Globus pallidus (tissue), 1 donor: ENCODE data around the gene THNSL1.
"Not testable (repeated sequence)": the region's sequence is repeated elsewhere in the genome, so short reads cannot be mapped to it uniquely, and the experiment has no call there.

Experiments used
- DNase-seq: peaks from one replicate; pipeline ENCODE4 v3.0.0-alpha.2; 2015; ENCODE audit warnings: low spot score

The THNSL1 gene

GRCh38 chr10:25011591-25011990 is 4.8 kb upstream of the THNSL1 start:
- not testable (repeated sequence) for DNase-seq

- no peak for DNase-seq
These were observed 1.8 kb upstream of the THNSL1 start for GRCh38 chr10:25014579-25014978.

DNA sequence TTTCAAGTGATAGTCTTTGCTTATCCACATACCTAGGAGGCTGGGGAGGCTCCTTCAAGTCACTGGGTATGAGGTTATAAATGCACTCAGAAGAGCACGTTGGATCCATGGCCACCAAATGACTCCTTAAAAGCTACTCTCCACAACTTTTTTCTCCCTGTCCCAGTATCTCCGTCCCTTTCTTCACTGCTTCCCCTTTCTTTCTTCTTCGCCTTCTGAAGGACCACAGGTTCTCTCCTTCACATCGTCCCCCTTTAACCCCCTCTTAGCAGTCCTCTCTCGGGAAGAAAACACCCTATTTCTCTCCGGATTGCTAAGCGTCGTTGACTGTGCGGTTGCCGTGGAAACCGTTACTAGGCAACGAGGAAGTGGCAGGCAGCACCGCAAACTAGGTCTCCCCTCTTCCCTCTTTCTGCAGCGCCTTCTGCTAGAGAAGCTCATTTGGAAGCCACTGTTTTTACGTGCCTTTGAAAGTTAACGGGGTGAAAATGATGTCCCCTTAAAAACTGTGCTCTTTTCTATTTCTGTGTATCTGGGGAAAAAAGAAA is 510 bp upstream of the THNSL1 start, which contains the start of gene ENKUR:
Gene ENKUR, minus strand, starts transcription at position 331 of the 548 bp plus-strand sequence. Its CDS starts 222 bp downstream, at position 109.
- peak; percentile 91 for DNase-seq

DNA sequence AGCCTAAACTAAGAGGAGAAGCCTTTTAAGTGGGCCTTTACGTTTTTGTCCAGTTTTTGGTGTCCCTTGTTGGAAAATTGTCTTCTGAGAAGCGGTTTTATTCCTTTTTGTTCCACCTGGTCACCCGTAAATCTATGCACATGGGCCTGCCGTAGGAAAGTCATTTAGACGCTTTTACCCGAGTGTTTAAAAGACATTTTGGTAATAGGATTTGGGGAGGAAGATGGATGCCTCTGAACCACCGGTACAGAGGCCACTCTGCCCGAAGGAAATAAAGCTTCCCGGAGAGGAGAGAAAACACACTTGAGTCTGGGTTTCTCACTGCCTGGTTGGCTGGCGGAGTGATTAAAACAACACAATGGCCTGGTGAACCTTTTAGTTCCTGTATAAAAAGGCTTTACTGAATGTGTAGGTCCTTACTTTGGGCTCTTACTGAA is 760 bp downstream of the THNSL1 start:
- DNase-seq = no peak

DNA sequence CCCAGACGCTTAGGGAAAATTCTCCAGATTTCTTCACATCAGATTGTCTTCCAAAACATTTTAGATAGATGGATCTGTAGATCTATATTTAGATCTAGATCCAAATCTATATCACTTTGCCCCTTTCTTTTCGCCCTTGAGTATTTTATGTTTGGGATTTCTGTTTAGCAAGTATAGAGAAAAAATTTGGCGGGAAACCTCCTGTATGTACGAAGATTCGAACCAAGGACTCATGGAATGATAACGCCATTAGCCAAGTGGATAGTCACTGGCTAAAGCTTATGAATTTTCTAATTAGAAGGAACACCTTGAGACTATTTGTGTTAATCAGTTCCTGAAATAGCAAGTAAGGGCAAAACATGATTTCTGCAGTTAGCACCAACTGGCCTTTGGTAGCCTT is 1.2 kb downstream of the THNSL1 start:
- DNase-seq = peak; percentile 16

DNA sequence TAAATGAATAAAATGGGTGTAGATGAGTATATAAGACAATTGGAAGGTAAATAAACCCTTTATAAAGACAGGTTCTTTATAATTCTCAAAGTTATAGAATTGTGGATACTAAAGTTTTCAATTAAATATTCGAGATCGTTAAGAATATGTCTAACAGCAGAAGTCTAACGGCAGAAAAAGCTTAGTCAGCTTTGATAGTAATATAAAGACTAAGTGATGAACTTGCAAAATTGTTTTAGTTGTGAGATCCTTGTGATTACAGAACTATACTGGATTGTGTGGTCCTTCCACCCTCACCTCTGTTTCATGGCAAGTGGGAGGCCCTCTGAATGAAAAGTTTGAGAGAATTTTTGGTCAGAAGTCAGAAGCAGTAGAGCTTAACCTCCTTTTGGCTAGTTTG is 2.3 kb downstream of the THNSL1 start:
- DNase-seq = no peak

DNA sequence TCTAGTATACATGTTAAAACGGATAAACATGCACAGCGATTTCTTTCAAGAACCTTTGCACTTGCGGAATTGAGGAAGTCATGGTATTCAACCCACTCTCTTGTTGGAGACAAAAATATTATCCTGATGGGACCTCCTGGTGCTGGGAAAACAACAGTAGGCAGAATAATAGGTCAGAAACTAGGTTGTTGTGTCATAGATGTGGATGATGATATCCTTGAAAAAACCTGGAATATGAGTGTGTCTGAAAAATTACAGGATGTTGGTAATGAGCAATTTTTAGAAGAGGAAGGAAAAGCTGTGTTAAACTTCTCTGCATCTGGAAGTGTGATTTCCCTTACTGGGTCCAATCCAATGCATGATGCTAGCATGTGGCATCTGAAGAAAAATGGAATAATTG is 6.9 kb downstream of the THNSL1 start:
- no peak for DNase-seq

DNA sequence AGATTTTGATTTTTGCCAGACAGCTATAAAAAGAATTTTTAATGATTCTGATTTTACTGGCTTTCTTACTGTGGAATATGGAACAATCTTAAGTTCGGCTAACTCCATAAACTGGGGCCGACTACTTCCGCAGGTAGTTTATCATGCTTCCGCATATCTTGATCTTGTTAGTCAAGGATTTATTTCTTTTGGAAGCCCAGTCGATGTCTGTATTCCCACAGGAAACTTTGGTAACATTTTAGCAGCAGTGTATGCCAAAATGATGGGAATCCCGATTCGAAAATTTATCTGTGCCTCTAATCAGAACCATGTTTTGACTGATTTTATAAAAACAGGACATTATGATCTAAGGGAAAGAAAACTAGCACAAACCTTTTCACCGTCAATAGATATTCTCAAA is 8.1 kb downstream of the THNSL1 start:
- no peak for DNase-seq

- DNase-seq = peak; percentile 63
These were observed 10.1 kb downstream of the THNSL1 start for GRCh38 chr10:25026463-25026862.

GRCh38 chr10:25028711-25029110 is 12.3 kb downstream of the THNSL1 start:
- DNase-seq = no peak

GRCh38 chr10:25029519-25029918 is 13.1 kb downstream of the THNSL1 start:
- DNase-seq = no peak

- no peak for DNase-seq
These were observed 20.0 kb downstream of the THNSL1 start for GRCh38 chr10:25036381-25036780.

- no peak for DNase-seq
These were observed 21.9 kb downstream of the THNSL1 start for GRCh38 chr10:25038325-25038724.

DNA sequence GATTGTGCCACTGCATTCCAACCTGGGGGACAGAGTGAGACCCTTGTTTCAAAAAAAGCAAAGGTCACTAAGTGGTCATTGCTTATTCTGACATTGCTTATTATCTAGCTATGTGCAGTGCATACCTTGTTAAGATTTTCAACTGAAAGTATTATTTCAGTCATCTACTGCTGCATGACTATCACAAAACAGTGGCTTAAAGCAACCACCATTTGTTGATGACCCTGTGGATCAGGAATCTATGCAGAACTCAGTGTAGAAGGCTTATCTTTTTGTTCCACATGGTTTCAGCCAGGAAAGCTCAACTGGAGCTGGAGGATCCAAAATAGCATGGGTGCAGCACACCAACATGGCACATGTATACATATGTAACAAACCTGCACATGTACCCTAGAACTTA is 23.1 kb downstream of the THNSL1 start:
- no peak for DNase-seq

- no peak for DNase-seq
These were observed 30.2 kb downstream of the THNSL1 start for GRCh38 chr10:25046641-25047040.

- peak; percentile 45 for DNase-seq
These were observed 30.7 kb downstream of the THNSL1 start for GRCh38 chr10:25047088-25047487.

DNA sequence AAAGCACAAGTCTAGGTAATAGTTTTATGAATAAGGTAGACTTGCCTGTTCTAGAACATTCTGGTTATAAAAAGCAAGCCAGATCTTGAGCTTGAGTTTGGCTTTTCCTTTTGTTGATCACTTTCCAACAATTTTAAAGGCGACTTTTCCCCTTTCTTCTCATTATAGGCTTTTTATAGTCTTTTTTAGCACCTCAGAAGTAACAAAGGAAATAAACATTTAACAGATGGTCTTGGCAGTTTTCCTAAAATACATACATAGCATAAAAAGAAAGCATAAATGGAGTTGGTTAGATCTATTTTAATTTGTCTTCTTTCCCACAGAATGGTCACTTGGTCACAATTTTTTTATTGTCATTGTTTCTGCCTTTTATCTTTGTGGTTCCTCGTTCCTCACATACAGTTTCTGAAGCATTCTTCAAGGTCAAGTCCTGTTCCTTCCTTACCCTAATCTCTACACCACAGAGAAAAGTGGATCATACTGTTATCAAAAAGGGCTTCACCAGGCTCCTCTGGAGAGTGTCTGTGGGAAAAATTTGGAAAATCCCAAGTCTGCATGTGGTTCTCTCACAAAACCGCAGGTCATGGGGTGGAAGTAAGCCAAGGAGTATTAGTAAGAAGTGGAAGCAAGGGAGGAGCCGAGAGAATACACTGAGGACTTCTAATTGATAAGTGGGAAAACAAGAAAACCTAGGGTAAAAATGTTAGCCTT is 31.3 kb downstream of the THNSL1 start:
- no peak for DNase-seq

DNA sequence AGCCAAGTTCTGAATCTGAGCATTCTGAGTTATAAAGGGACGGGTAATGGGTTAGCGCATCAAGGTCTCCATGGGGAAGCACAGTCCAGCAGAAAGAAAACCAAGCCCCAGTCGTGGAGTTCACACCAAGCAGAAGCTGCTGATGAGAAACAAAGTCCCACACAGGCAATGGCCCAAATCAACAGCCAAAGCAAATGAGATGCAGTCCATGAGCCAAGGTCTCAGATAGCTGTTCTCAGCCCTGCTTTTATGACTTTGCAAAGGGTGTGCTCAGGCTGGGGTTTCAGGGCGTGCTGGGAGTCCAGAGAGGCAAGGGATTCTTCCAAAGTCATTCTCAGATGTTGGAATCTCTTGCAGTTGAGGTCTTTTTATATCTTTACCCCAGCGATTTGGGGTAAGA is 32.0 kb downstream of the THNSL1 start:
- no peak for DNase-seq

- no peak for DNase-seq
These were observed 33.6 kb downstream of the THNSL1 start for GRCh38 chr10:25049966-25050365.

GRCh38 chr10:25050402-25050801 is 34.0 kb downstream of the THNSL1 start:
- no peak for DNase-seq

DNA sequence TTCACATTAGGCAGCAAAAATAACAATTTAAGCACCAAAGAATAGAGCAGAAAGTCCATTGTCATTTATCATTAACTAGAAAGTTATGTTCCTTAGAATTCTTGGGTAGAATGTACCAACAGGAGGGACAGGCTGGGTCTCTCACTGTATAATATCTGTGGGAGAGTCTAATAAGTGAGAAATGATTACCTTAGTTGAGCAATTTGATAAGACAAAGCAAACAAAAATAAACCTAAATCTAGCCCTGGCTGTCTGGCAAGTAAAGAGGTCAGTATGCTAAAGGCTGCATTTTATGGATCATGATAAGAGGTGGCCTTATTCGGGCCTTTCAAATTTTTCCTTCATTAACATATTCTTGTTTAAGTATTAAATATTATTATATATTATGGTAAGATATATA is 35.6 kb downstream of the THNSL1 start:
- no peak for DNase-seq

- no peak for DNase-seq
These were observed 40.3 kb downstream of the THNSL1 start for GRCh38 chr10:25056726-25057125.

GRCh38 chr10:25057886-25058285 is 41.5 kb downstream of the THNSL1 start:
- DNase-seq = no peak

GRCh38 chr10:25059990-25060389 is 43.6 kb downstream of the THNSL1 start:
- DNase-seq = no peak
